ENCODE results near the gene MED20.

The MED20 gene

DNA sequence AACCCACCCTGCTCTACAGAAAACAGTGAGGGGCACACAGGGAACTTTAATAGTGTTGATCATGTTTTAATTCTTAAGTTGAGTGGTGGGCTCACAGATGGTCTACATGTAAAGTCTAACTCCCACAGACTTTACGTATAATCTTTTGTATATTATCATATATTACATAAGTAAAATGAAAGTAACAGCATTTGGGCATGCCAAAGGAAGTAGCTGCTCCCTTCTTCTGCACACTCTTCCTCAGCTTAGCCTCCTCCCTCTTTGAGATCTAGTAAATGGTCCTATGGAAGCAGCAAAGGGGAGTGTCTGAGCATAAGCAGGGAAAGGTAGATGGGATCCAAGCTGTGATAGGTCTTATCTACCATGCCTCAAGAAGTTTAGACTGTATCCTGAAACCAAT is 11.2 kb downstream of the MED20 start:
- H3K27ac ChIP-seq (ENCODE audit: low read depth in 2 of 2, low read length in 2 of 2): no peak overlapping the region
- peaks cover 46 to 57% of the 10 kb centered on the region in 2 donors for H3K36me3 ChIP-seq (ENCODE audit: control insufficient read depth in 2 of 2, insufficient read depth in 2 of 2, low read length in 2 of 2)
- no peaks in the 10 kb centered on the region for H3K27me3 ChIP-seq (ENCODE audit: control insufficient read depth in 2 of 2, insufficient read depth in 2 of 2, low read length in 2 of 2)
- H3K9ac ChIP-seq (ENCODE audit: low read depth in 1 of 2, low read length in 2 of 2): no peak overlapping the region
- H3K4me1 ChIP-seq (ENCODE audit: control insufficient read depth in 2 of 2, insufficient read depth in 2 of 2, low read length in 2 of 2): no peaks in the 10 kb centered on the region
- H3K4me3 ChIP-seq (ENCODE audit: low read length in 2 of 2): no peak overlapping the region
- no peaks in the 10 kb centered on the region for H3K9me3 ChIP-seq (ENCODE audit: control insufficient read depth in 2 of 2, low read length in 2 of 2)

DNA sequence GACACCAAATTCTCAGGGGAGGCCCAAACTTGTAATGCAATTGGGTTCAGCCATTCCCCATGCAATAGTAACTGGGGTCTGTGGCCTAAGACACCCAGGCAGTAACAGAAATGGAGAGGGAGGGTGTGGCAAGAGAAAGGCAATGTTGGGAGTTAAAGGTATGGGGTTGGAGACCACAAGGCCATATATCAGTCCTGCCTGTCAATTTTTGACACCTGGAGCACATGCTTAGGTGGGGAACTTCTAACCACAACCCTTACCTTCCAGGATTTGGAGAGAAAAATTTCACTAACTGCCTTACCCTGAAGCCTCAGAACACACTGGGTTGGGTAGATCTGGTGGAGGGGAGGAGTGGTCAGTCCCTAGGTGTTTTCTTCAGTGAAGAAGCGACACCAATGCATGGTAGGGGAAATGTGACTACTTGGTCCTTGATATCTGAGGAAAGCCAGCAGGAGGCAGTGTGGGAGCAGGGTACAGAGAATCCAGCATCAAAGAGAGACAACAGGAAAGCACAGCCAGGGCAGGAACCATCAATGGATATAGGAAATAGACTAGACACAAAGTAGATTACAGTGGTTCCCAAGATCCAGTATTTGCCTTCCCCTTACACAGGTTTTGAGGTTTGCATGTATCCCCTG is 18.9 kb downstream of the MED20 start:
- H3K36me3 ChIP-seq (ENCODE audit: control insufficient read depth in 2 of 2, insufficient read depth in 2 of 2, low read length in 2 of 2): peaks cover 24 to 25% of the 10 kb centered on the region in 2 donors
- no peak overlapping the region for H3K9ac ChIP-seq (ENCODE audit: low read depth in 1 of 2, low read length in 2 of 2)
- no peaks in the 10 kb centered on the region for H3K27me3 ChIP-seq (ENCODE audit: control insufficient read depth in 2 of 2, insufficient read depth in 2 of 2, low read length in 2 of 2)
- H3K4me3 ChIP-seq (ENCODE audit: low read length in 2 of 2): no peak overlapping the region
- H3K27ac ChIP-seq (ENCODE audit: low read depth in 2 of 2, low read length in 2 of 2): no peak overlapping the region
- no peaks in the 10 kb centered on the region for H3K9me3 ChIP-seq (ENCODE audit: control insufficient read depth in 2 of 2, low read length in 2 of 2)
- H3K4me1 ChIP-seq (ENCODE audit: control insufficient read depth in 2 of 2, insufficient read depth in 2 of 2, low read length in 2 of 2): no peaks in the 10 kb centered on the region

DNA sequence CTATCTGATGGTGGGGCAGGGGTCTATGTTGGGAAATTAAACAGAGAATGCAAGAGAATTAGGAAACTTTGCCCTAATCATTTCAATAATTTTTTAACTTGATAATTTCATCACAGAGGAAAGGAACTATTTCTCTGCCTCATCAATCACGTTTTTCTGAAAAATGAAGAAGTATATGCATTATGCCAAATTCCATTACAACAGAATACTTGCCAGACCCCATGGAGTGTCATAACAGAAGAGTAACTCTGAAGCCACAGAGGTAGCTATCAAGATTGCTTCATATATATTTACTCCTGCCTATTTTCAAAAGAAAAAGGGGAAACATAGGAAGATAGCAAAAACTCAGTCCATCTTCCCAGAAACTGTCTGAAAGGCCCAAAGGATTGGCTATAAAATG is 20.1 kb downstream of the MED20 start:
- peaks cover 4 to 5% of the 10 kb centered on the region in 2 donors for H3K4me1 ChIP-seq (ENCODE audit: control insufficient read depth in 2 of 2, insufficient read depth in 2 of 2, low read length in 2 of 2)
- H3K27ac ChIP-seq (ENCODE audit: low read depth in 2 of 2, low read length in 2 of 2): no peak overlapping the region
- no peaks in the 10 kb centered on the region for H3K9me3 ChIP-seq (ENCODE audit: control insufficient read depth in 2 of 2, low read length in 2 of 2)
- no peak overlapping the region for H3K4me3 ChIP-seq (ENCODE audit: low read length in 2 of 2)
- no peaks in the 10 kb centered on the region for H3K27me3 ChIP-seq (ENCODE audit: control insufficient read depth in 2 of 2, insufficient read depth in 2 of 2, low read length in 2 of 2)
- no peak overlapping the region for H3K9ac ChIP-seq (ENCODE audit: low read depth in 1 of 2, low read length in 2 of 2)
- peaks cover 12 to 14% of the 10 kb centered on the region in 2 donors for H3K36me3 ChIP-seq (ENCODE audit: control insufficient read depth in 2 of 2, insufficient read depth in 2 of 2, low read length in 2 of 2)

DNA sequence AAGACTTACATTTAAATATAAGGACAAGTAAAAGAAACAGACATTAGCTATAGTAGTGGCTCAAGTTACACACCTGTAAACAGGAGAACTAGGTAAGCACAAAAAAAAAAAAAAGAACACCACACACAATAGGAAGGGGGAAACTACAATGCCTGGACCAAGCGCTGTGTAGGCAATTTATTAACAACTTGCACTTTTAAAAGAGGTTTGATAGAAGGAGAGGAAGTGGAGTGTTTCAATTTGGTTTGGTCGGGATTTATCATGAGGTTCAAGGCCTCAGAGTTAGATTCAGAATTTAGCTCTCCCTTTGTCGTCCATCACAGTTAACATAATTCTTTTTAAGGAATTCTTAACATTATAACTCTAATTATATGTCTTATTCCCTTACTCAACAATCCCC is 24.7 kb downstream of the MED20 start:
- Histone ChIP-seq H3K27ac (ENCODE audit: low read depth in 2 of 2, low read length in 2 of 2) (peak overlapping the region in 1 of 2 donors; percentile 75), H3K36me3 (ENCODE audit: control insufficient read depth in 2 of 2, insufficient read depth in 2 of 2, low read length in 2 of 2) (peaks cover 0 to 5% of the 10 kb centered on the region in 2 donors), H3K27me3 (ENCODE audit: control insufficient read depth in 2 of 2, insufficient read depth in 2 of 2, low read length in 2 of 2) (no peaks in the 10 kb centered on the region), H3K9ac (ENCODE audit: low read depth in 1 of 2, low read length in 2 of 2) (no peak overlapping the region), H3K4me3 (ENCODE audit: low read length in 2 of 2) (peak overlapping the region in 1 of 2 donors; percentile 81), H3K9me3 (ENCODE audit: control insufficient read depth in 2 of 2, low read length in 2 of 2) (no peaks in the 10 kb centered on the region), H3K4me1 (ENCODE audit: control insufficient read depth in 2 of 2, insufficient read depth in 2 of 2, low read length in 2 of 2) (peaks cover 9 to 15% of the 10 kb centered on the region in 2 donors)

DNA sequence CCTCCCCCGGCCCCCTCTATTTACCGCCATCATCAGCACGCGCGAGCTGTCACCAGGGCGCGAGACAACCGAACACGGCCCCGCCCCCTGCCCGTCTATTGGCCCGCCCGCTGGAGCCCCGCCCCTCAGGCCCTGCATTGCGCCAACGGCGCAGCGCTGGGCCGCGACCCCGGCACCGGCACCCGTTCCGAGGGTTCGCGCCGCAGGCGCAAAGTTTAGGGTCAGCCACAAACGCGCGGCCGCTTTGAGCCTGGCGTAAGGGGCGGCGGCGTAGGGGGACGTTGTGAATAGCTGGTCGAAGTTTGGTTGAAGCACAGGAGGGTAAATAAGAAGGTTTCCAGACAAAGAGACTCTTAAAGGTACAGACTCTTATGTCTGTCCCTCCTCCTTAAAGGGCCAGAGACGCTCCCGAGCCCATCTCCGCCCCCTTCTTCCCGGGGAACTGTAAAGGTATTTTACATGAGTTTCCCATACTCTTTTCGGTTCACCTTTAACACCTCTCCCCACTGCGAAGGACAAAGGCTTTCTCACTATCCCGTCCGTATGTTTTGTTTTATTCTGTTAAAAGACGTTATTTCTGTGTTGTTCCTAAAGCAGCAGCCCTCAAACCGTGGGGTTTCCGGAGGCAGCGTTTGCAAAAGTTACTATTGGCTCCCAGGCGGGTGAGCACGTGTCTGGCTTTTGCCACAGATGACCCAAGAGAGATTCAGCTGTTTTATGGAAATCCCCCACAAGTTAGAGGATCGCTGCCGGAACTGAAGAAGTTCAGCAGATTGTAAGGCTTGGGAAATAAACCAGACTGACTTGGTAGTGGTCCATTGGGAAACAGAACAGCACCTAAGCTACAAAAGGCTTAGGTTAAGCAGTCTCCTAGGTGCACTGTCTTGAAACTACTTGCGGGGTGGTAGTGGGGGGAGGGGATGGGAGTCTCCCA is 25.4 kb downstream of the MED20 start, which contains the start of gene USP49:
Gene USP49 (minus strand): TSS at position 76 of the 934 bp plus-strand sequence. CDS start 88,392 bp downstream, outside the sequence.
- Histone ChIP-seq H3K36me3 (ENCODE audit: control insufficient read depth in 2 of 2, insufficient read depth in 2 of 2, low read length in 2 of 2) (no peaks in the 10 kb centered on the region), H3K27ac (ENCODE audit: low read depth in 2 of 2, low read length in 2 of 2) (peak within 1 kb of the TSS; percentile 75 to 78), H3K4me3 (ENCODE audit: low read length in 2 of 2) (peak within 1 kb of the TSS; percentile 68 to 81), H3K27me3 (ENCODE audit: control insufficient read depth in 2 of 2, insufficient read depth in 2 of 2, low read length in 2 of 2) (no peaks in the 10 kb centered on the region), H3K9ac (ENCODE audit: low read depth in 1 of 2, low read length in 2 of 2) (peak within 1 kb of the TSS; percentile 66 to 82), H3K4me1 (ENCODE audit: control insufficient read depth in 2 of 2, insufficient read depth in 2 of 2, low read length in 2 of 2) (peaks cover 9 to 15% of the 10 kb centered on the region in 2 donors), H3K9me3 (ENCODE audit: control insufficient read depth in 2 of 2, low read length in 2 of 2) (no peaks in the 10 kb centered on the region)

DNA sequence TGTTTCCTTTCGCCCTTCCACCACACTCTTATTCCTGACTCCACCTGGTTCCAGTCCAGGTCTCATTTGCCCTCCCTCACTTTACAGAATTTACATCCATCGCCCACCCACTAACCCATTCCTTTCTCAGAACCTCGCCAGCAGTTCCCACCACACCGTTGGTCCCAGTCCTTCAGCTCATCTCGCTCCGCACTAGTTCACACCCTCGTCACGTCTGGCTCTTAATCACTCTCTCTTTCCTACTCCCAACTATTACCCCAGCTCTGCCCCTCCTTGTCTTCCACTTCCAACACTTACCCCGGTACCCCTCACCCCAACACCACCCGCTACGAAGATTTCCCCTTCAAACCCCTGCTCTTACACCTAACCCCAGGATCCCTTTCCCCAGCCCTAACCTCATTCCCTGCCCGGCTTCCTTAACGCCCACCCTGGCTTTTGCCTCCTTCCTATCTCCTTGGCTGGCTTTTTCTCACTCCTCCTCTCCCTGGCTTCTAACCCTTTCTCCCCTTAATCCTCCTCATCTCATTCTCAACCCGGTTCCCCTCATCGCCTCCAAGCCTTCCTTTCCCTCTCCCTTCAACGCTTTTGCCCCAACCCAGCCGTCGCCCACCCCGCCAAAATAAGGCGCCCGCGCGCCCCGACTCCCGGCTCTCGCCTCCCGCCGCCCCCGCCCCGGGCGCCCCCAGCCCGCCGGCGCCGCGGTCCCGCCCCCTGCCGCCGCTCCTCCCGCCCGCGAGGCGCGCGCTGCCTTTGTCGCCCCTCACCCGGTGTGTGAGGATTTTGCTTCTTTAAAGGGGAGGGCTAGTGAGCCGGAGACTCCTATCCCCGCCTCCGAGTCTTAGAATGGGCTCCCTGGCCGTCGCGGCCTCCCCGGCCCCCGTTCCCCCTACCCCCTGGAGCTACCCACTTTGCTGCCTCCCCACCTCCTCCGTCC is 26.3 kb downstream of the MED20 start:
- Histone ChIP-seq H3K4me1 (ENCODE audit: control insufficient read depth in 2 of 2, insufficient read depth in 2 of 2, low read length in 2 of 2) (peaks cover 9 to 15% of the 10 kb centered on the region in 2 donors), H3K27me3 (ENCODE audit: control insufficient read depth in 2 of 2, insufficient read depth in 2 of 2, low read length in 2 of 2) (no peaks in the 10 kb centered on the region), H3K4me3 (ENCODE audit: low read length in 2 of 2) (peak overlapping the region; percentile 68 to 79), H3K9me3 (ENCODE audit: control insufficient read depth in 2 of 2, low read length in 2 of 2) (no peaks in the 10 kb centered on the region), H3K27ac (ENCODE audit: low read depth in 2 of 2, low read length in 2 of 2) (no peak overlapping the region), H3K9ac (ENCODE audit: low read depth in 1 of 2, low read length in 2 of 2) (peak overlapping the region; percentile 60 to 61), H3K36me3 (ENCODE audit: control insufficient read depth in 2 of 2, insufficient read depth in 2 of 2, low read length in 2 of 2) (no peaks in the 10 kb centered on the region)

DNA sequence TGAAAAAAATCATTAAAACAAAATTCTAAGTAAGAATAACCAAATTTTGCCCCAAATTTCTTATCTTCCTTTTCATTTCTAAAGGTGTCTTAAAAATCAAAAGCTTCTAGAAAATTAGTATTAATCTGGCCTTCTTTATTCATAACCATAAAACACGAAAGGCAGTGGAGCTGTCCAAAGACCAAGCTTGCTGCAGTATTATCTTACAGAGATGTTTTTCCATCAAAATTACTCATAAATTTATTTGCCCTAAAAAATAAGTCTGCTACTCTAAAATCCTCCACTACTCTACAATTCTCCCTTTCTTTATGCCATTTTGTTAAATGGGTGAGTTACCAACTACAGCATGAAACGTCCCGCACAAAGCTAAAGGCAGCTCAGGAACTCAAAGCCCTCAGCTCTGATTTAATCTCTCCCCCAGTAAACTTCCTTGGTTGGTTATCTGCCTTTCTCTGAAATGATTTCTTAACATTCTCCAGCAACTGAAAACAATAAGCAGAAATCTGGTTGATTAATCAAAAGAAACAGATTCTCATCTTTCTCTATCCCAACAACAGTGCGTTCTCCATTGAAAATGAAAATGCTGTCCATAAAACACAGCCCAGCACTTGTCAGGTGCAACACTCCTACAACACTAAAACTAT is 27.9 kb downstream of the MED20 start:
- H3K4me3 ChIP-seq (ENCODE audit: low read length in 2 of 2): no peak overlapping the region
- no peaks in the 10 kb centered on the region for H3K36me3 ChIP-seq (ENCODE audit: control insufficient read depth in 2 of 2, insufficient read depth in 2 of 2, low read length in 2 of 2)
- no peak overlapping the region for H3K9ac ChIP-seq (ENCODE audit: low read depth in 1 of 2, low read length in 2 of 2)
- H3K9me3 ChIP-seq (ENCODE audit: control insufficient read depth in 2 of 2, low read length in 2 of 2): no peaks in the 10 kb centered on the region
- H3K4me1 ChIP-seq (ENCODE audit: control insufficient read depth in 2 of 2, insufficient read depth in 2 of 2, low read length in 2 of 2): peaks cover 9 to 15% of the 10 kb centered on the region in 2 donors
- H3K27ac ChIP-seq (ENCODE audit: low read depth in 2 of 2, low read length in 2 of 2): no peak overlapping the region
- no peaks in the 10 kb centered on the region for H3K27me3 ChIP-seq (ENCODE audit: control insufficient read depth in 2 of 2, insufficient read depth in 2 of 2, low read length in 2 of 2)

DNA sequence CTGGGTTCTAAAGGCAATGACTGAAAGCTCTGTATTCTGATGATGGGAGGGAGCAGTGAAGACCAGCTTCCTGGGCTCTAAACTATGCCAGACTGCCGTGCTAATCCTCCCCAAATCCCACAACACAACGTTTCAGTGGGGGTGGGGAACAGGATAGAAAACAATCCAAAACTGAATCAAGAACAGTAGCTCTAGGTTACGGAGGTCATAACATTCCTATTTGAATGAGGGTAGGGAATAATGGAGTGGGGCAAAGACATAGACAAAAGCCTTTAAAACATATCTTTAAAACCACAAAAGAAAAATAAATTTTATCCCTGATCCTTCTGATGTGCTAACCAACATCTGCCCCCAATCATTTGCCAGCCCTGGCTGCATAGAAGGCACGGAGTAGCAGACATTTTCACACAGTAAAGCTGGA is 33.6 kb downstream of the MED20 start:
- no peak overlapping the region for H3K4me3 ChIP-seq (ENCODE audit: low read length in 2 of 2)

DNA sequence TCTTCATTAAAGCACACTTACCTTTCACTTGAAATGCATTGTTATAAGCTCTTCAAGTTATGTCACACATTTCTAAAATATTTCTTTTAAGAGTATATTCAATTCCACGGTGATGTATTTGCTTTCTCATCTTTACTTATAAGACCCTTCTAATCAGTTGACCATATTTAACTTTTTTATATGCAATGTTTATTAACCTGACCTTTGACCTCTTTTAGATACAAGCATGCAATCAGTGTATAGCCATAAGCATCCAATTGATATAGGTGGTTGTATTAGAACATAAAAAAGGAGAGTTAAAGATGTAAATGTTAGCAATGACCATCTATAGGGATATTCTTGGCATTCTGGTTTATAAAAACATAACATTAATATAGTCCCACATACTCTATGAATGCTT is 35.0 kb downstream of the MED20 start:
- no peak overlapping the region for H3K27ac ChIP-seq (ENCODE audit: low read depth in 2 of 2, low read length in 2 of 2)
- H3K9ac ChIP-seq (ENCODE audit: low read depth in 1 of 2, low read length in 2 of 2): no peak overlapping the region
- H3K4me1 ChIP-seq (ENCODE audit: control insufficient read depth in 2 of 2, insufficient read depth in 2 of 2, low read length in 2 of 2): no peaks in the 10 kb centered on the region
- H3K36me3 ChIP-seq (ENCODE audit: control insufficient read depth in 2 of 2, insufficient read depth in 2 of 2, low read length in 2 of 2): no peaks in the 10 kb centered on the region
- H3K4me3 ChIP-seq (ENCODE audit: low read length in 2 of 2): no peak overlapping the region
- H3K9me3 ChIP-seq (ENCODE audit: control insufficient read depth in 2 of 2, low read length in 2 of 2): no peaks in the 10 kb centered on the region
- no peaks in the 10 kb centered on the region for H3K27me3 ChIP-seq (ENCODE audit: control insufficient read depth in 2 of 2, insufficient read depth in 2 of 2, low read length in 2 of 2)

More for the DNA sequence above, 33.6 kb downstream of the MED20 start:
- Histone ChIP-seq H3K9ac (ENCODE audit: low read depth in 1 of 2, low read length in 2 of 2) (no peak overlapping the region), H3K27me3 (ENCODE audit: control insufficient read depth in 2 of 2, insufficient read depth in 2 of 2, low read length in 2 of 2) (no peaks in the 10 kb centered on the region), H3K27ac (ENCODE audit: low read depth in 2 of 2, low read length in 2 of 2) (no peak overlapping the region), H3K9me3 (ENCODE audit: control insufficient read depth in 2 of 2, low read length in 2 of 2) (no peaks in the 10 kb centered on the region), H3K4me1 (ENCODE audit: control insufficient read depth in 2 of 2, insufficient read depth in 2 of 2, low read length in 2 of 2) (no peaks in the 10 kb centered on the region), H3K36me3 (ENCODE audit: control insufficient read depth in 2 of 2, insufficient read depth in 2 of 2, low read length in 2 of 2) (no peaks in the 10 kb centered on the region)

Measured in mucosa of rectum (tissue), 2 donors.